H1 (cell line): ENCODE data around the gene FRMPD1. TPM values are rescaled to one million over a fixed set of nuclear protein-coding genes. Genes with fewer than 3 reads are reported as not detected.

ENCODE experiments used
- CTCF ChIA-PET: fragments of 300-600 bp; sonication (Branson Sonifier 250); formaldehyde crosslinking; loops from one replicate; lab custom pipeline; 2021; ENCODE audit not compliant: partially characterized antibody; lab: Charles Lee
- POLR2A ChIA-PET: fragments of 300-600 bp; sonication (Branson Sonifier 250); formaldehyde crosslinking; loops from one replicate; lab custom pipeline; 2021; ENCODE audit warnings: inconsistent platforms; ENCODE audit not compliant: partially characterized antibody; lab: Charles Lee
- DNase-seq, 2 experiments: peaks; one replicate each; pipeline versions ENCODE4 v3.0.0 to v3.0.0-alpha.2; 2010 to 2022; ENCODE audit warnings: low spot score in 2 of 2, low read depth in 1 of 2, mixed read lengths in 1 of 2
- FAIRE-seq: peaks from 2 replicates; lab custom pipeline; 2011; peaks lifted over from hg19 to GRCh38; lab: Jason Lieb, UNC
- H2AFZ ChIP-seq: 2 replicates; pipeline ENCODE4 v1.8.1; 2012; ENCODE audit warnings: low read length, inconsistent platforms
- H2AK5ac ChIP-seq: 2 replicates; pipeline ENCODE4 v1.6.1; 2013; ENCODE audit warnings: low read depth, low read length
- H2BK120ac ChIP-seq: replicated peaks from 2 replicates; pipeline ENCODE3; 2013; ENCODE audit warnings: low read depth, low read length, inconsistent platforms
- H2BK12ac ChIP-seq: 2 replicates; pipeline ENCODE4 v1.6.1; 2013; ENCODE audit warnings: low read depth, low read length
- H2BK15ac ChIP-seq: 2 replicates; pipeline ENCODE4 v1.6.1; 2013; ENCODE audit warnings: low read length
- H2BK20ac ChIP-seq: 2 replicates; pipeline ENCODE4 v1.6.1; 2013; ENCODE audit warnings: low read length
- H2BK5ac ChIP-seq: 2 replicates; pipeline ENCODE4 v1.6.1; 2013; ENCODE audit warnings: low read depth, low read length
- H3K14ac ChIP-seq: 2 replicates; pipeline ENCODE4 v1.6.1; 2013; ENCODE audit warnings: inconsistent platforms; ENCODE audit not compliant: insufficient read length
- H3K18ac ChIP-seq: 2 replicates; pipeline ENCODE4 v1.6.1; 2013; ENCODE audit warnings: low read length; ENCODE audit errors: extremely low read depth
- H3K23ac ChIP-seq: 2 replicates; pipeline ENCODE4 v1.6.1; 2013; ENCODE audit warnings: inconsistent platforms; ENCODE audit not compliant: insufficient read length
- H3K23me2 ChIP-seq: 2 replicates; pipeline ENCODE4 v1.6.1; 2013; ENCODE audit warnings: low read depth, low read length
- H3K27ac ChIP-seq: 2 replicates; pipeline ENCODE4 v1.6.1; 2011; ENCODE audit warnings: low read depth, low read length, inconsistent platforms
- H3K27me3 ChIP-seq, 4 experiments: replicated peaks in 1 of 4; 1 replicate in 1 of 4; 2 replicates in 3 of 4; pipeline versions ENCODE4 v1.6.1 to v1.8.1; 2011 to 2013; ENCODE audit warnings: low read length in 3 of 4, mild to moderate bottlenecking in 3 of 4, inconsistent platforms in 2 of 4, mixed read lengths in 2 of 4, moderate library complexity in 1 of 4; ENCODE audit not compliant: control insufficient read depth in 3 of 4, insufficient read depth in 3 of 4; ENCODE audit errors: extremely low read depth in 1 of 4
- H3K36me3 ChIP-seq, 4 experiments: 2 replicates each; pipeline versions ENCODE4 v1.6.1 to v1.8.1; 2011 to 2013; ENCODE audit warnings: mild to moderate bottlenecking in 4 of 4, low read length in 3 of 4, moderate library complexity in 2 of 4, control low read depth in 1 of 4, inconsistent platforms in 1 of 4; ENCODE audit not compliant: insufficient read depth in 4 of 4, control insufficient read depth in 2 of 4
- H3K4ac ChIP-seq: replicated peaks from 2 replicates; pipeline ENCODE3; 2013; ENCODE audit warnings: low read length, low read depth, mixed read lengths, inconsistent platforms; ENCODE audit not compliant: insufficient read length
- H3K4me1 ChIP-seq, 4 experiments: replicated peaks in 1 of 4; 1 replicate in 1 of 4; 2 replicates in 3 of 4; pipeline versions ENCODE4 v1.6.1 to v1.8.1; 2011 to 2013; ENCODE audit warnings: low read length in 3 of 4, inconsistent platforms in 2 of 4, mixed read lengths in 1 of 4; ENCODE audit not compliant: insufficient read depth in 4 of 4, control insufficient read depth in 3 of 4
- H3K4me2 ChIP-seq, 2 experiments: 2 replicates each; pipeline versions ENCODE4 v1.6.1 to v1.8.1; 2011 to 2013; ENCODE audit warnings: low read depth in 2 of 2, low read length in 2 of 2, control low read depth in 1 of 2, inconsistent platforms in 1 of 2, mild to moderate bottlenecking in 1 of 2; ENCODE audit not compliant: insufficient read depth in 1 of 2
- H3K4me3 ChIP-seq, 4 experiments: fragments of 200-600, 300-600 bp in 1 of 4; sonication (generic), shearing (Covaris generic), sonication (Bioruptor Twin) in 1 of 4; 2 replicates each; pipeline versions ENCODE4 v1.5.1 to v1.8.1; 2011 to 2016; ENCODE audit warnings: low read length in 4 of 4, low read depth in 3 of 4, control low read depth in 2 of 4, inconsistent platforms in 2 of 4, mild to moderate bottlenecking in 2 of 4, mixed read lengths in 1 of 4, moderate library complexity in 1 of 4; ENCODE audit not compliant: insufficient read depth in 2 of 4; ENCODE audit errors: extremely low read depth in 1 of 4
- H3K56ac ChIP-seq: replicated peaks from 2 replicates; pipeline ENCODE3; 2013; ENCODE audit warnings: low read depth, mild to moderate bottlenecking, mixed read lengths, low read length, inconsistent platforms; ENCODE audit not compliant: insufficient read length
- H3K79me1 ChIP-seq: 2 replicates; pipeline ENCODE4 v1.6.1; 2013; ENCODE audit warnings: low read depth, low read length, control low read depth
- H3K79me2 ChIP-seq, 2 experiments: 2 replicates each; pipeline versions ENCODE4 v1.6.1 to v1.8.1; 2012 to 2013; ENCODE audit warnings: low read length in 2 of 2, mild to moderate bottlenecking in 2 of 2, inconsistent platforms in 1 of 2; ENCODE audit not compliant: insufficient read depth in 2 of 2, control insufficient read depth in 1 of 2
- H3K9ac ChIP-seq, 4 experiments: replicated peaks in 1 of 4; 1 replicate in 1 of 4; 2 replicates in 3 of 4; pipeline versions ENCODE4 v1.6.1 to v1.8.1; 2011 to 2013; ENCODE audit warnings: low read depth in 3 of 4, low read length in 3 of 4, control low read depth in 2 of 4, mild to moderate bottlenecking in 2 of 4, moderate library complexity in 2 of 4, inconsistent platforms in 1 of 4; ENCODE audit errors: extremely low read depth in 1 of 4
- H3K9me3 ChIP-seq, 2 experiments: 2 replicates each; pipeline versions ENCODE4 v1.6.1 to v1.8.1; 2012 to 2013; ENCODE audit warnings: mild to moderate bottlenecking in 2 of 2, moderate library complexity in 2 of 2, control low read depth in 1 of 2, inconsistent platforms in 1 of 2, low read depth in 1 of 2, low read length in 1 of 2, mixed read lengths in 1 of 2; ENCODE audit not compliant: insufficient read depth in 2 of 2
- H4K20me1 ChIP-seq, 2 experiments: replicated peaks in 1 of 2; 2 replicates each; pipeline versions ENCODE3 to v1.8.1; 2011 to 2013; ENCODE audit warnings: inconsistent platforms in 2 of 2, low read length in 2 of 2, mild to moderate bottlenecking in 1 of 2; ENCODE audit not compliant: insufficient read depth in 2 of 2, control insufficient read depth in 1 of 2
- H4K5ac ChIP-seq: 2 replicates; pipeline ENCODE4 v1.6.1; 2013; ENCODE audit warnings: low read length, low read depth, mixed read lengths, inconsistent platforms; ENCODE audit not compliant: insufficient read length
- H4K8ac ChIP-seq: 2 replicates; pipeline ENCODE4 v1.8.0; 2013; ENCODE audit warnings: mild to moderate bottlenecking, moderate library complexity, low read length, inconsistent platforms; ENCODE audit not compliant: insufficient read depth; ENCODE audit errors: extremely low read depth
- H4K91ac ChIP-seq: replicated peaks from 2 replicates; pipeline ENCODE3; 2013; ENCODE audit warnings: low read length, mixed read lengths, inconsistent platforms; ENCODE audit not compliant: insufficient read length
- ATF2 ChIP-seq: IDR thresholded peaks from 2 replicates; pipeline ENCODE4 v1.6.1; 2012; ENCODE audit warnings: low read length, inconsistent platforms
- ATF3 ChIP-seq: IDR thresholded peaks from 2 replicates; pipeline ENCODE4 v1.6.1; 2011; ENCODE audit warnings: low read depth, mild to moderate bottlenecking, low read length; ENCODE audit not compliant: insufficient read depth
- CTCF ChIP-seq, 3 experiments: IDR thresholded peaks; 1 replicate in 2 of 3; 2 replicates in 1 of 3; pipeline versions ENCODE4 v1.5.1 to v1.6.1; 2011; ENCODE audit warnings: low read length in 3 of 3, mild to moderate bottlenecking in 3 of 3, inconsistent platforms in 2 of 3, low read depth in 1 of 3, moderate library complexity in 1 of 3; ENCODE audit not compliant: insufficient read depth in 1 of 3; ENCODE audit errors: control extremely low read depth in 1 of 3
- E2F6 ChIP-seq: IDR thresholded peaks from 2 replicates; pipeline ENCODE4 v1.6.1; 2012; ENCODE audit warnings: inconsistent platforms
- SRF ChIP-seq: IDR thresholded peaks from 2 replicates; pipeline ENCODE4 v1.6.1; 2011; ENCODE audit warnings: mild to moderate bottlenecking, low read depth, low read length, moderate library complexity
- TEAD4 ChIP-seq: IDR thresholded peaks from 2 replicates; pipeline ENCODE4 v1.6.1; 2012; ENCODE audit warnings: low read depth, low read length, inconsistent platforms, mixed read lengths
- YY1 ChIP-seq: IDR thresholded peaks from 2 replicates; pipeline ENCODE4 v1.6.1; 2011; ENCODE audit warnings: low read depth, mild to moderate bottlenecking, low read length
- WGBS, 2 experiments: shearing (Covaris generic) in 1 of 2; methylation state at CpG; one replicate each; pipeline versions ENCODE4 v1.1.6 to v1.1.7; 2013 to 2015; ENCODE audit warnings: low lambda C conversion rate in 2 of 2, mixed read lengths in 2 of 2, inconsistent platforms in 1 of 2, low coverage in 1 of 2, missing lambda C conversion rate in 1 of 2; ENCODE audit not compliant: insufficient replicate concordance in 2 of 2, insufficient coverage in 1 of 2, insufficient read length in 1 of 2; ENCODE audit errors: extremely low coverage in 1 of 2, missing lambda C conversion rate in 1 of 2; 5-methylcytosine and 5-hydroxymethylcytosine counted together
- polyA plus RNA-seq, 7 experiments: library from polyadenylated mRNA; depleted of rRNA in 3 of 7; stranded (reverse) in 5 of 7; unstranded in 2 of 7; fragments of >200 nt in 5 of 7; fragments of 200-250 nt in 2 of 7; gene quantifications; 1 replicate in 5 of 7; 2 replicates in 1 of 7; 4 replicates in 1 of 7; pipeline versions ENCODE4 v1.2.1 to v1.2.3, GENCODE V29; 2011 to 2013; ENCODE audit warnings: missing spikeins in 2 of 7, mixed read lengths in 2 of 7
- total RNA-seq: library from RNA; stranded (reverse); fragmentation: NEBNext Ultra II Directional; extraction: Animal tissue kit (Norgen Biotek cat#: 25700); gene quantifications from 2 replicates; pipeline ENCODE4 v1.2.1, GENCODE V29; 2021

The FRMPD1 gene
- total and polyA plus RNA-seq, 2 of the 8 experiments (the other 6 are each of a cell fraction or from before 2014, with no cell fraction given), result 0.27 to 0.32 TPM

GRCh38 chr9:37617832-37618231 is 32.9 kb upstream of the FRMPD1 start:
- Histone ChIP-seq H4K8ac (no peak overlapping the region), H3K14ac (no peak overlapping the region), H3K27ac (no peak overlapping the region), H3K4me1 (no peaks in the 10 kb centered on the region), H3K23me2 (no peaks in the 10 kb centered on the region), H4K91ac (no peak overlapping the region), H3K36me3 (no peaks in the 10 kb centered on the region), H3K4ac (no peak overlapping the region), H3K23ac (no peak overlapping the region), H3K79me2 (no peaks in the 10 kb centered on the region; a peak in 1 of 4 replicates), H2BK5ac (no peak overlapping the region), H2BK20ac (no peak overlapping the region), H3K56ac (no peak overlapping the region), H3K4me3 (no peak overlapping the region), H3K27me3 (no peaks in the 10 kb centered on the region), H3K79me1 (no peaks in the 10 kb centered on the region), H3K9ac (no peak overlapping the region), H2AFZ (no peak overlapping the region), H3K18ac (no peak overlapping the region), H2AK5ac (no peak overlapping the region), H3K9me3 (no peaks in the 10 kb centered on the region), H2BK12ac (no peak overlapping the region), H4K5ac (no peak overlapping the region), H3K4me2 (no peak overlapping the region), H2BK120ac (no peak overlapping the region), H2BK15ac (no peak overlapping the region), H4K20me1 (no peaks in the 10 kb centered on the region)
- FAIRE-seq (no peak), DNase-seq (no peak)
- TF ChIP-seq ATF2 (no peak), ATF3 (no peak), CTCF (IDR thresholded peaks at IDR 0.05; ENCODE audit: control extremely low read depth in 1 of 3, insufficient read depth in 1 of 3, low read depth in 1 of 3, low read length in 3 of 3) (no peak), E2F6 (no peak), SRF (no peak), YY1 (no peak), TEAD4 (no peak)
- POLR2A ChIA-PET, result no interaction called here
- CTCF ChIA-PET, result interaction anchor here (0.9 kb wide), 1 partner anchor 23 kb away, joined by 3 read pairs; no protein-coding TSS in a partner anchor
- 83% methylated on average over 4 of the region's 4 CpGs; no CpG with 5 or more reads in 1 of the 2 experiments for WGBS, 2 experiments
